Sigmoid colon (tissue), 3 donors: Measurements from ENCODE around the gene SREBF1.

ENCODE experiments used
- CTCF ChIP-seq, 4 experiments: fragments of 450-650 bp in 3 of 4; fragments of 200-600 bp in 1 of 4; IDR thresholded peaks; one replicate each; pipeline ENCODE4 v1.5.1; 2016 to 2019; ENCODE audit warnings: antibody characterized with exemption in 4 of 4, mild to moderate bottlenecking in 3 of 4, moderate library complexity in 2 of 4
- POLR2A ChIP-seq, 2 donors: fragments of 450-650 bp; IDR thresholded peaks; one replicate each; pipeline ENCODE4 v1.6.1; 2016; ENCODE audit warnings: antibody characterized with exemption in 2 of 2, mild to moderate bottlenecking in 2 of 2, moderate library complexity in 2 of 2

- TF ChIP-seq CTCF (IDR thresholded peaks at IDR 0.05) (peak in 2 of 4 experiments; percentile 15 to 20), POLR2A (IDR thresholded peaks at IDR 0.05) (no peak)
Observed at GRCh38 chr17:17849845-17850373, 13.1 kb upstream of the SREBF1 start.
